HepG2 (cell line): ENCODE data around the gene CRLF3. TPM values are rescaled to one million over a fixed set of nuclear protein-coding genes. Genes with fewer than 3 reads are reported as not detected.

ENCODE experiments used
- ATAC-seq: fragments of 200-7000 bp; cut with Tn5 transposase; 3 replicates; pipeline ENCODE4 v1.9.1; 2020; ENCODE audit warnings: mild to moderate bottlenecking, moderate library complexity
- BruUV-seq: library from RNA; stranded (reverse); fragments of 400-500 nt; replicated peaks from 2 replicates; lab custom pipeline; 2021; lab: Mats Ljungman, UMichigan
- CTCF ChIA-PET: fragments of 300-600 bp; formaldehyde crosslinking; extraction: SDS; loops from one replicate; lab custom pipeline; 2021; ENCODE audit warnings: low total read pairs, inconsistent platforms, low intra/inter-chr PET ratio; lab: Yijun Ruan, JAX
- POLR2A ChIA-PET: fragments of 350-600 bp; sonication (Branson Sonifier 250); formaldehyde crosslinking; loops from one replicate; lab custom pipeline; 2020; ENCODE audit warnings: antibody characterized with exemption, inconsistent platforms; lab: Yijun Ruan, JAX
- DNase-seq: peaks from one replicate; pipeline ENCODE4 v3.0.0-alpha.2; 2015; ENCODE audit warnings: low spot score
- FAIRE-seq: peaks from 3 replicates; lab custom pipeline; 2011; peaks lifted over from hg19 to GRCh38; lab: Jason Lieb, UNC
- H2AFZ ChIP-seq: one replicate; pipeline ENCODE4 v1.6.1; 2011; ENCODE audit warnings: low read length, inconsistent platforms
- H3K27ac ChIP-seq: fragments of 300-600 bp; 3 replicates; pipeline ENCODE4 v1.8.0; 2011; ENCODE audit warnings: mixed run types, mild to moderate bottlenecking, mixed read lengths, low read length, inconsistent platforms; ENCODE audit not compliant: insufficient read depth; ENCODE audit errors: extremely low read length
- H3K27me3 ChIP-seq, 2 experiments: fragments of 200-600 bp in 1 of 2; 2 replicates in 1 of 2; 3 replicates in 1 of 2; pipeline versions ENCODE4 v1.6.0 to v1.8.0; 2011; ENCODE audit warnings: low read length in 2 of 2, mild to moderate bottlenecking in 2 of 2, moderate library complexity in 2 of 2, inconsistent platforms in 1 of 2; ENCODE audit not compliant: insufficient read depth in 2 of 2, control insufficient read depth in 1 of 2
- H3K36me3 ChIP-seq, 2 experiments: fragments of 200-600 bp in 1 of 2; replicated peaks in 1 of 2; 2 replicates in 1 of 2; 3 replicates in 1 of 2; pipeline versions ENCODE4 v1.5.1 to v1.8.0; 2011; ENCODE audit warnings: low read length in 2 of 2, inconsistent platforms in 1 of 2; ENCODE audit not compliant: insufficient read depth in 2 of 2, control insufficient read depth in 1 of 2
- H3K4me1 ChIP-seq: 2 replicates; pipeline ENCODE4 v1.5.1; 2012; ENCODE audit warnings: low read length, inconsistent platforms; ENCODE audit not compliant: insufficient read depth
- H3K4me2 ChIP-seq: 2 replicates; pipeline ENCODE4 v1.6.0; 2011; ENCODE audit warnings: low read depth, low read length, inconsistent platforms
- H3K4me3 ChIP-seq, 3 experiments: fragments of 200-600 bp in 1 of 3; sonication (generic), shearing (Covaris generic) in 1 of 3; replicated peaks in 1 of 3; 2 replicates each; pipeline ENCODE4 v1.5.1; 2011 to 2016; ENCODE audit warnings: low read length in 3 of 3, inconsistent platforms in 2 of 3, low read depth in 2 of 3, mild to moderate bottlenecking in 2 of 3, control low read depth in 1 of 3, mixed read lengths in 1 of 3; ENCODE audit not compliant: insufficient read depth in 1 of 3
- H3K79me2 ChIP-seq: one replicate; pipeline ENCODE4 v1.6.1; 2011; ENCODE audit warnings: low read length, inconsistent platforms; ENCODE audit not compliant: insufficient read depth
- H3K9ac ChIP-seq: 2 replicates; pipeline ENCODE4 v1.6.0; 2011; ENCODE audit warnings: mild to moderate bottlenecking, low read depth, low read length, inconsistent platforms; ENCODE audit not compliant: insufficient read depth
- H3K9me3 ChIP-seq: 2 replicates; pipeline ENCODE4 v1.5.1; 2012; ENCODE audit warnings: mild to moderate bottlenecking, low read length
- H4K20me1 ChIP-seq: 2 replicates; pipeline ENCODE4 v1.6.0; 2011; ENCODE audit warnings: inconsistent platforms, mild to moderate bottlenecking, low read length, moderate library complexity; ENCODE audit not compliant: insufficient read depth
- AHDC1 ChIP-seq: sonication (generic); formaldehyde crosslinking; IDR thresholded peaks from 2 replicates; pipeline ENCODE4 v1.5.1; 2020; ENCODE audit warnings: mild to moderate bottlenecking, missing genetic modification reagents, borderline replicate concordance
- EHMT2 ChIP-seq: fragments of 200-600 bp; sonication (generic); IDR thresholded peaks from 2 replicates; pipeline ENCODE4 v1.7.0; 2017; ENCODE audit warnings: antibody characterized with exemption, low read depth, low read length, borderline replicate concordance
- GATAD2A ChIP-seq: IDR thresholded peaks from 2 replicates; pipeline ENCODE4 v1.6.1; 2016
- MEIS1 ChIP-seq: sonication (generic); formaldehyde crosslinking; IDR thresholded peaks from 2 replicates; pipeline ENCODE4 v1.9.0; 2021; ENCODE audit warnings: mild to moderate bottlenecking, missing genetic modification reagents, moderate library complexity, borderline replicate concordance
- PITX1 ChIP-seq: sonication (generic); formaldehyde crosslinking; IDR thresholded peaks from 2 replicates; pipeline ENCODE4 v1.5.1; 2020; ENCODE audit warnings: mild to moderate bottlenecking, missing genetic modification reagents
- SIX4 ChIP-seq: sonication (generic); formaldehyde crosslinking; IDR thresholded peaks from 2 replicates; pipeline ENCODE4 v1.4.0; 2020; ENCODE audit warnings: missing genetic modification reagents
- SP140L ChIP-seq: sonication (generic); formaldehyde crosslinking; IDR thresholded peaks from 2 replicates; pipeline ENCODE4 v1.4.0; 2020; ENCODE audit warnings: missing genetic modification reagents, borderline replicate concordance
- ZFP36 ChIP-seq: fragments of 150-350 bp; IDR thresholded peaks from 2 replicates; pipeline ENCODE4 v1.6.1; 2018; ENCODE audit warnings: borderline replicate concordance, low read length, low read depth; ENCODE audit not compliant: partially characterized antibody
- ZNF224 ChIP-seq: sonication (generic); formaldehyde crosslinking; IDR thresholded peaks from 2 replicates; pipeline ENCODE4 v1.5.0; 2020; ENCODE audit warnings: mild to moderate bottlenecking, missing genetic modification reagents
- ZNF383 ChIP-seq: sonication (generic); formaldehyde crosslinking; IDR thresholded peaks from 2 replicates; pipeline ENCODE4 v1.4.0; 2020; ENCODE audit warnings: missing genetic modification reagents, mild to moderate bottlenecking, borderline replicate concordance
- ZNF501 ChIP-seq: sonication (generic); formaldehyde crosslinking; IDR thresholded peaks from 2 replicates; pipeline ENCODE4 v1.5.1; 2020; ENCODE audit warnings: mild to moderate bottlenecking, moderate library complexity, missing genetic modification reagents
- WGBS: methylation state at CpG from one replicate; pipeline ENCODE4 v1.1.6; 2017; ENCODE audit warnings: low lambda C conversion rate; 5-methylcytosine and 5-hydroxymethylcytosine counted together
- in situ Hi-C: cut with HindIII; loops from 2 replicates; pipeline ENCODE4 v1.10.0; 2017; ENCODE audit warnings: low pct_unique_long_range_greater_than_20kb; ENCODE audit not compliant: extremely low pct_ligation_motif_present
- intact Hi-C: fragments of 100-400 bp; cut with micrococcal nuclease; formaldehyde crosslinking; loops from one replicate; pipeline ENCODE4 v1.10.0; 2022; ENCODE audit not compliant: unreplicated experiment
- polyA plus RNA-seq, 8 experiments: library from polyadenylated mRNA; depleted of rRNA in 3 of 8; stranded (reverse) in 7 of 8; unstranded in 1 of 8; fragments of >200 nt; fragmentation: Illumina TruSeq in 4 of 8; extraction: Trizol in 4 of 8; gene quantifications; 2 replicates each; pipeline versions ENCODE4 v1.2.1 to v1.2.3, GENCODE V29; 2011 to 2016; ENCODE audit warnings: low read depth in 4 of 8, missing spikeins in 1 of 8, mixed read lengths in 1 of 8; ENCODE audit not compliant: insufficient read depth in 1 of 8
- total RNA-seq, 5 experiments: library from RNA; depleted of rRNA; stranded (reverse); fragments of >200 nt; fragmentation: Illumina TruSeq; extraction: Trizol; gene quantifications; 2 replicates each; pipeline ENCODE4 v1.2.3, GENCODE V29; 2016; ENCODE audit warnings: low read depth in 1 of 5
- TF ChIP-seq, protein P1 (sequence below): sonication (generic); formaldehyde crosslinking; IDR thresholded peaks from 2 replicates; pipeline ENCODE4 v1.4.0; 2020; ENCODE audit warnings: missing genetic modification reagents, borderline replicate concordance
- TF ChIP-seq, protein P2 (sequence below): sonication (generic); formaldehyde crosslinking; IDR thresholded peaks from 2 replicates; pipeline ENCODE4 v1.4.0; 2020; ENCODE audit warnings: missing genetic modification reagents

Gene CRLF3
- total and polyA plus RNA-seq, 2 of the 13 experiments (the other 11 are each of a cell fraction or from before 2014, with no cell fraction given): 6.4 to 9.1 TPM

GRCh38 chr17:30848021-30848420 lies 23.5 kb upstream of the CRLF3 start:
- 98% methylated on average over 6 of the region's 6 CpGs for WGBS
- H3K4me1 ChIP-seq: no peaks in the 10 kb centered on the region
- FAIRE-seq (no peak), ATAC-seq (no peak), DNase-seq (no peak)
- CTCF ChIA-PET: no interaction called here
- H3K27me3 ChIP-seq: no peaks in the 10 kb centered on the region
- no peaks in the 10 kb centered on the region for H3K79me2 ChIP-seq
- no peaks in the 10 kb centered on the region for H4K20me1 ChIP-seq
- no peak overlapping the region for H3K4me2 ChIP-seq
- no peak overlapping the region for H3K4me3 ChIP-seq
- peaks cover 4 to 34% of the 10 kb centered on the region in 2 experiments; a peak in 4 of 5 replicates for H3K36me3 ChIP-seq
- no peak overlapping the region for H3K9ac ChIP-seq
- H3K9me3 ChIP-seq: no peaks in the 10 kb centered on the region
- POLR2A ChIA-PET: no interaction called here
- H2AFZ ChIP-seq: no peak overlapping the region
- no TSS peak for BruUV-seq
- intact Hi-C loops (no loop called here), in situ Hi-C loops (no loop called here)
- H3K27ac ChIP-seq: no peak overlapping the region
- TF ChIP-seq ZNF383 (CRISPR knock-in tag) (no peak), ZNF501 (CRISPR knock-in tag) (no peak), EHMT2 (no peak), ZFP36 (no peak), SP140L (CRISPR knock-in tag) (no peak), AHDC1 (CRISPR knock-in tag) (no peak), PITX1 (CRISPR knock-in tag) (no peak), ZNF224 (CRISPR knock-in tag) (no peak), MEIS1 (no peak), GATAD2A (CRISPR knock-in tag) (no peak), SIX4 (CRISPR knock-in tag) (no peak)
- TF ChIP-seq, protein P1, sequence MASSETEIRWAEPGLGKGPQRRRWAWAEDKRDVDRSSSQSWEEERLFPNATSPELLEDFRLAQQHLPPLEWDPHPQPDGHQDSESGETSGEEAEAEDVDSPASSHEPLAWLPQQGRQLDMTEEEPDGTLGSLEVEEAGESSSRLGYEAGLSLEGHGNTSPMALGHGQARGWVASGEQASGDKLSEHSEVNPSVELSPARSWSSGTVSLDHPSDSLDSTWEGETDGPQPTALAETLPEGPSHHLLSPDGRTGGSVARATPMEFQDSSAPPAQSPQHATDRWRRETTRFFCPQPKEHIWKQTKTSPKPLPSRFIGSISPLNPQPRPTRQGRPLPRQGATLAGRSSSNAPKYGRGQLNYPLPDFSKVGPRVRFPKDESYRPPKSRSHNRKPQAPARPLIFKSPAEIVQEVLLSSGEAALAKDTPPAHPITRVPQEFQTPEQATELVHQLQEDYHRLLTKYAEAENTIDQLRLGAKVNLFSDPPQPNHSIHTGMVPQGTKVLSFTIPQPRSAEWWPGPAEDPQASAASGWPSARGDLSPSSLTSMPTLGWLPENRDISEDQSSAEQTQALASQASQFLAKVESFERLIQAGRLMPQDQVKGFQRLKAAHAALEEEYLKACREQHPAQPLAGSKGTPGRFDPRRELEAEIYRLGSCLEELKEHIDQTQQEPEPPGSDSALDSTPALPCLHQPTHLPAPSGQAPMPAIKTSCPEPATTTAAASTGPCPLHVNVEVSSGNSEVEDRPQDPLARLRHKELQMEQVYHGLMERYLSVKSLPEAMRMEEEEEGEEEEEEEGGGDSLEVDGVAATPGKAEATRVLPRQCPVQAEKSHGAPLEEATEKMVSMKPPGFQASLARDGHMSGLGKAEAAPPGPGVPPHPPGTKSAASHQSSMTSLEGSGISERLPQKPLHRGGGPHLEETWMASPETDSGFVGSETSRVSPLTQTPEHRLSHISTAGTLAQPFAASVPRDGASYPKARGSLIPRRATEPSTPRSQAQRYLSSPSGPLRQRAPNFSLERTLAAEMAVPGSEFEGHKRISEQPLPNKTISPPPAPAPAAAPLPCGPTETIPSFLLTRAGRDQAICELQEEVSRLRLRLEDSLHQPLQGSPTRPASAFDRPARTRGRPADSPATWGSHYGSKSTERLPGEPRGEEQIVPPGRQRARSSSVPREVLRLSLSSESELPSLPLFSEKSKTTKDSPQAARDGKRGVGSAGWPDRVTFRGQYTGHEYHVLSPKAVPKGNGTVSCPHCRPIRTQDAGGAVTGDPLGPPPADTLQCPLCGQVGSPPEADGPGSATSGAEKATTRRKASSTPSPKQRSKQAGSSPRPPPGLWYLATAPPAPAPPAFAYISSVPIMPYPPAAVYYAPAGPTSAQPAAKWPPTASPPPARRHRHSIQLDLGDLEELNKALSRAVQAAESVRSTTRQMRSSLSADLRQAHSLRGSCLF (CRISPR knock-in tag): no peak
- TF ChIP-seq, protein P2, sequence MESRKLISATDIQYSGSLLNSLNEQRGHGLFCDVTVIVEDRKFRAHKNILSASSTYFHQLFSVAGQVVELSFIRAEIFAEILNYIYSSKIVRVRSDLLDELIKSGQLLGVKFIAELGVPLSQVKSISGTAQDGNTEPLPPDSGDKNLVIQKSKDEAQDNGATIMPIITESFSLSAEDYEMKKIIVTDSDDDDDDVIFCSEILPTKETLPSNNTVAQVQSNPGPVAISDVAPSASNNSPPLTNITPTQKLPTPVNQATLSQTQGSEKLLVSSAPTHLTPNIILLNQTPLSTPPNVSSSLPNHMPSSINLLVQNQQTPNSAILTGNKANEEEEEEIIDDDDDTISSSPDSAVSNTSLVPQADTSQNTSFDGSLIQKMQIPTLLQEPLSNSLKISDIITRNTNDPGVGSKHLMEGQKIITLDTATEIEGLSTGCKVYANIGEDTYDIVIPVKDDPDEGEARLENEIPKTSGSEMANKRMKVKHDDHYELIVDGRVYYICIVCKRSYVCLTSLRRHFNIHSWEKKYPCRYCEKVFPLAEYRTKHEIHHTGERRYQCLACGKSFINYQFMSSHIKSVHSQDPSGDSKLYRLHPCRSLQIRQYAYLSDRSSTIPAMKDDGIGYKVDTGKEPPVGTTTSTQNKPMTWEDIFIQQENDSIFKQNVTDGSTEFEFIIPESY: no peak
